T-helper 2 cell treated with Interferon-gamma antibody and Interleukin-4, amounts not matched to agents 5 μg/mL and 100 μg/mL, for 36 hours (primary cell): ENCODE data around the gene FOXP1.
"Not testable (repeated sequence)": the region's sequence is repeated elsewhere in the genome, so short reads cannot be mapped to it uniquely, and the experiment has no call there.

Experiments
- DNase-seq: peaks from one replicate; pipeline ENCODE4 v3.0.0; 2021; ENCODE audit warnings: low spot score
- H3K27ac Mint-ChIP-seq: one replicate; pipeline ENCODE4 v1.8.0; 2021; ENCODE audit warnings: mild to moderate bottlenecking, mixed read lengths
- H3K27me3 Mint-ChIP-seq: one replicate; pipeline ENCODE4 v1.8.0; 2021; ENCODE audit warnings: low read depth, mixed read lengths
- H3K36me3 Mint-ChIP-seq: one replicate; pipeline ENCODE4 v1.8.0; 2021; ENCODE audit warnings: low read depth, mixed read lengths
- H3K4me1 Mint-ChIP-seq: one replicate; pipeline ENCODE4 v1.8.0; 2021; ENCODE audit warnings: low read depth, mixed read lengths
- H3K4me3 Mint-ChIP-seq: one replicate; pipeline ENCODE4 v1.8.0; 2022; ENCODE audit warnings: mild to moderate bottlenecking, moderate library complexity, mixed read lengths
- H3K9me3 Mint-ChIP-seq: one replicate; pipeline ENCODE4 v1.8.0; 2021; ENCODE audit warnings: mixed read lengths

Gene FOXP1

DNA sequence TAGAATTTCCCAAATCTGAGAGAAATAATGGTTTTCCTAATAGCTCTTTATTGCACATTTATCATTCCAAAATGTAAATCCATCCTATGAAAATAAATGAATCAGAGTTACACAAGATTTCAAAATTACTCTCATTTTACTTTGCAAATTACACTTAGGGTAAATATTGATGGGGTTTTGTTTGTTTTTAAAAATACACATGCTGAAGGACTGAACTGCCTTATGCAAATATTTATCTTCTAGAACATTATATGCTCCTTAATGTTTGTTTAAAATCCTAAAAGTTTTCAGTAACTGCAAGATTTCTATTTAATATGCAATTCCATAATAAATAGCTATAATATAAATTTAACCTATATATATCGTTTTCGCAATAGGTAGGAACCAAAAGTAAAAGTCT lies 38.2 kb downstream of the FOXP1 start:
- Mint-ChIP-seq H3K4me1 (peaks cover 5% of the 10 kb centered on the region), H3K36me3 (no peaks in the 10 kb centered on the region), H3K9me3 (no peaks in the 10 kb centered on the region), H3K4me3 (no peak overlapping the region), H3K27me3 (no peaks in the 10 kb centered on the region), H3K27ac (no peak overlapping the region)
- no peak for DNase-seq

DNA sequence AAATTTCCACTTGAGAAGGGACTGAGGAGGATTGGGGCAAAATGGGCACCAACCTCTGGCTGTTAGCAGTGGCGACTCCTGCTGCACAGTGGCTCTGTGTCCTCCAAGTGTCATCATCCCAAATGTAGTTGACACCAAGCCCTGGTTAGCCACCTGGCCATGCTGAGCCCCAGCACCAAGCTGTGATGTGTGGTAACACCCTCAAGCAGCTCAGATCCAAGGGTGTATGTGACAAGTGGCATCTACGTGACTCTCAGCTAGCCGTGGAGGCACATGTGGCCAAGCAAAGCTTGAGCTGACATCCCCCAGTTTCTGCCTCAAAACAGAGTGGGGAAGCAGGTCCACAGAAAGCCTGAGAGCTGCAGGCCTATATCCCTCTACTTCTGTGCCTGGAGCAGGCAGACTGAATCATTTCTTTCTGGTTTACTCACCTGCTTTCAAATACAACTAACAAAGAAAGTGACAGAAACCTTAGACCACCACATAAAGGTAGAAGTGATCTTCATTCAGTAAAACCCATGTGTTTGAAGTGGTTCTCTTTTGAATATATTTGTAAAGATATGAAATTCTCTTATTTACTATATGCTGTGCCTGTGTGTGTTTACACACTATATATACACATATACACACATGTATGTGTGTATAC lies 40.0 kb downstream of the FOXP1 start:
- Mint-ChIP-seq H3K27ac (no peak overlapping the region), H3K27me3 (no peaks in the 10 kb centered on the region), H3K36me3 (no peaks in the 10 kb centered on the region), H3K4me3 (no peak overlapping the region), H3K9me3 (no peaks in the 10 kb centered on the region), H3K4me1 (peaks cover 6% of the 10 kb centered on the region)
- DNase-seq = no peak

DNA sequence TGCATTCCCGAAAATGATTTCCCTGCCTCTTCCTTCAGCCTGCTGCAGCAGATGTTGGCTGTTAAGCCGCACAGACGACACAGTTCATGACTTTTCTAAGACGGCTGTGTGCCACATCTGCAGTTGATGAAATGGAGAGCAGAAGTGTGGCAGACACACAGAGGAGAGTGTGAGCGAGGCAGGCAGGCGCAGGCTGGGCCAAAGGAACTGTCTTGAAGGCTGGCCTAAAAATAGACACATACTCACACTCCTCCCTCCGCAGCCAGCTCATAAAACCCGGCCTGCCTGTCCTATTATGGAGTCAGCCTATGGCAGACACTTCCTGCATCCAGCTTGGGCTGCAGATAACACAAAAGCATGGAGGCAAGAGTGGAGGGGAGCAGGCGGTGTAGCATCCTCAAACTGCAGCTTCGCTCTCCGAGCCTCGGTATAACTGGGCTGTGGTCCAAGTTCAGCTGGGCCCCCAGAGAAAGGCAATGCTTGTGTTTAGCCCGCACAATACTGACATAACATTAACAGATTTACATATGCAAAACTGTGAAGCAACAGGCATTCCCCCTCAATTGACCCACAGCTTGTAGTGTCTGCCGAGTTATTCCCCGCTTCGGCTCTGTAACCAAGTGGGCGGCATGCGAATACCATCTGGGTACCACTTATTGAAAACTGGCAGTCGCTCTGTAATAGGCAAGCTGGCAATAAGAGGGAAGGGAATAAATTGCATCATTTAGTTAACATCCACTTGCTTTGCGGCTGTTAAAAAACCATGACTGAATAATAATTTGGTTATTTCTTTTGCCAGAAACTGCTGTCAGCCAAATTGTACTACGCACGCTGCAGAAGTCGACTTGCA lies 40.8 kb downstream of the FOXP1 start:
- Mint-ChIP-seq H3K4me3 (no peak overlapping the region), H3K9me3 (no peaks in the 10 kb centered on the region), H3K36me3 (no peaks in the 10 kb centered on the region), H3K4me1 (peaks cover 7% of the 10 kb centered on the region), H3K27me3 (no peaks in the 10 kb centered on the region), H3K27ac (no peak overlapping the region)
- DNase-seq = no peak

GRCh38 chr3:71541313-71541712 lies 42.2 kb downstream of the FOXP1 start:
- no peak for DNase-seq
- Mint-ChIP-seq H3K36me3 (no peaks in the 10 kb centered on the region), H3K4me1 (peaks cover 12% of the 10 kb centered on the region), H3K4me3 (no peak overlapping the region), H3K9me3 (no peaks in the 10 kb centered on the region), H3K27me3 (no peaks in the 10 kb centered on the region), H3K27ac (no peak overlapping the region)

- Mint-ChIP-seq H3K27ac (no peak overlapping the region), H3K4me3 (no peak overlapping the region), H3K9me3 (no peaks in the 10 kb centered on the region), H3K36me3 (peaks cover 4% of the 10 kb centered on the region), H3K27me3 (no peaks in the 10 kb centered on the region), H3K4me1 (peaks cover 22% of the 10 kb centered on the region)
- no peak for DNase-seq
These were observed 46.3 kb downstream of the FOXP1 start for GRCh38 chr3:71537211-71537611.

DNA sequence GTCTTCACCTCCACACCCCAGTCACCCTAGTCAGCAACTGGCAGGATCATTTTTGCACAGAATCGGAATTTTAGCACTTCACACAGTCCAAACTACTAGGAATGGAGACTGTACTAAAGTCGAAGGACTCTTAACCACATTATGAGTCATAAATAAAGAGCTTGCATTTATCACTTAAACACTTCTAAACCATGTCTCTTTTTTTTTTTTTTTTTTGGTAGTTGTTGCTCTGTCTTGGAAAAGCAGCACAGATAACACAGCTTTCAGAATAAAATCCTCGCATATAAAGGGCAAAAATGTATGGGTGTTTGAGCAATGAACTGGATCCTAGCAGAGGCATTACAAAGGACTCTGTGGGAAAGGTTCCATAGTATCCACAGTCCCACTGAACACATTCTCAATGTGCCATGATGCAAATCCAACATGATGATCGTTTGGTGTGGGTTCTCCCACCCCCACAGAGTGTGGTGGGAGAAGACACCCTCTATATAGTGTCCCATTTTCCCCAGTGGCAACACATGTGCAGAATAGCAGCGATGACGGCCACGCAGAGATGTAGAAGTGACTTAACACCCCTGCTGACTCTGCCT lies 47.1 kb downstream of the FOXP1 start:
- peaks cover 22% of the 10 kb centered on the region for H3K4me1 Mint-ChIP-seq
- no peak overlapping the region for H3K27ac Mint-ChIP-seq
- no peak overlapping the region for H3K4me3 Mint-ChIP-seq
- peaks cover 7% of the 10 kb centered on the region for H3K36me3 Mint-ChIP-seq
- no peaks in the 10 kb centered on the region for H3K27me3 Mint-ChIP-seq
- no peaks in the 10 kb centered on the region for H3K9me3 Mint-ChIP-seq
- no peak for DNase-seq

- Mint-ChIP-seq H3K4me3 (no peak overlapping the region), H3K9me3 (no peaks in the 10 kb centered on the region), H3K27me3 (no peaks in the 10 kb centered on the region), H3K27ac (no peak overlapping the region), H3K36me3 (peaks cover 10% of the 10 kb centered on the region), H3K4me1 (peaks cover 34% of the 10 kb centered on the region)
- DNase-seq = no peak
These were observed 49.9 kb downstream of the FOXP1 start for GRCh38 chr3:71533588-71533987.

DNA sequence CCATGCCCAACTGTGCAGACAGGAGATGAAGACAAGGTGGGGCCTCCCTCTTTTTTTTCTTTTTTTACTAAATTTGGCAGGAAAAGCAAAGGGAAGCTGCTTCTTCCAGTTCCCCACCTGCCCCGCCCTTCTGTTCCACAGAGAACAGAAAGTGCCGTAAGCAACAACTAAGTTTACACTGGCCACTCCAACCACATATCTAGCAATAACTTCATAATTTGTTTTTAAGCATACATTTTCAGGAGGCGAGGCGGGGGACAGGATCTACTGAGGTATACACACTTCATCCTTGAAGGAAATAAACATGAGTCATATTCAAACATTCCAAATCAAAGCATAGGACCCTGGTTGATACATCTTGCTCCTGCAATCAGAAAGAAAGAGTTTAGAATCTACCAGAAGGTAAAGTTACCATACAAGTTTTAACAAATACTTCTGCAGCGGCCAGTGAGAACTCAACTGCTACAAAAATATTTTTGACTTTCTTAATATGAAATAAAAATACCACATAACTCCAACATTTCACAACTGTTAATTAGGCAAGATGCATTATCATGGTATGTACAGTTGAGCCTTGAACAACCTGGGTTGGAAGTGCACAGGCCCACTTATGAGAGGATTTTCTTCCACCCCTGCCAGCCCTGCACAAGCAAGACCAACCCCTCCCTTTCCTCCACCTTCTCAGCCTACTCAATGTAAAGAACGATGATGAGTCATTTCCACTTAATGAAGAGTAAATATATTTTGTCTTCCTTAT lies 50.7 kb downstream of the FOXP1 start:
- DNase-seq = no peak
- Mint-ChIP-seq H3K27ac (no peak overlapping the region), H3K4me1 (peaks cover 40% of the 10 kb centered on the region), H3K27me3 (no peaks in the 10 kb centered on the region), H3K9me3 (no peaks in the 10 kb centered on the region), H3K4me3 (no peak overlapping the region), H3K36me3 (peaks cover 10% of the 10 kb centered on the region)

GRCh38 chr3:71530903-71531530 lies 52.5 kb downstream of the FOXP1 start:
- peaks cover 36% of the 10 kb centered on the region for H3K4me1 Mint-ChIP-seq
- no peaks in the 10 kb centered on the region for H3K9me3 Mint-ChIP-seq
- no peak overlapping the region for H3K4me3 Mint-ChIP-seq
- peaks cover 12% of the 10 kb centered on the region for H3K36me3 Mint-ChIP-seq
- DNase-seq = no peak
- no peaks in the 10 kb centered on the region for H3K27me3 Mint-ChIP-seq
- no peak overlapping the region for H3K27ac Mint-ChIP-seq

DNA sequence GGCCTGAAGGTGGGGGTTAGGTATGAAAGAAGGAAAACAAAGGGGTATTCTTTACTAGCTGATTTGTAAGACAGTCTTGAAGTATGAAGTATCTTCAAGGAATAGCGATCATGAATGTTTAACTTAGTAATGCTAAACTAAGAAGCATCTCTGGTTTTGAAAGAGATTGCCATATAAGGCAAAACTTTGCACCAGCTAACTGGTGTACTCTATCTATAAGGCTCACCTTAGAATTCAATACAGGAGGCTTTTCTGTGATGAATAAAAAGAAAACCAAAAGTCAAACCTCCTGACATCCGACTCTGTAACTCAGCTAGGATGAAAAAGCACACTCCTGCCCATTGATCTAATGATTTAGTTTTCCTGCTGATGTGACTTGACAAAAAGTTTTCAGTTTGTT lies 54.7 kb downstream of the FOXP1 start:
- peaks cover 29% of the 10 kb centered on the region for H3K4me1 Mint-ChIP-seq
- H3K27me3 Mint-ChIP-seq = no peaks in the 10 kb centered on the region
- peak overlapping the region; percentile 23 for H3K4me3 Mint-ChIP-seq
- H3K9me3 Mint-ChIP-seq = no peaks in the 10 kb centered on the region
- no peak for DNase-seq
- H3K27ac Mint-ChIP-seq = no peak overlapping the region
- peaks cover 9% of the 10 kb centered on the region for H3K36me3 Mint-ChIP-seq

DNA sequence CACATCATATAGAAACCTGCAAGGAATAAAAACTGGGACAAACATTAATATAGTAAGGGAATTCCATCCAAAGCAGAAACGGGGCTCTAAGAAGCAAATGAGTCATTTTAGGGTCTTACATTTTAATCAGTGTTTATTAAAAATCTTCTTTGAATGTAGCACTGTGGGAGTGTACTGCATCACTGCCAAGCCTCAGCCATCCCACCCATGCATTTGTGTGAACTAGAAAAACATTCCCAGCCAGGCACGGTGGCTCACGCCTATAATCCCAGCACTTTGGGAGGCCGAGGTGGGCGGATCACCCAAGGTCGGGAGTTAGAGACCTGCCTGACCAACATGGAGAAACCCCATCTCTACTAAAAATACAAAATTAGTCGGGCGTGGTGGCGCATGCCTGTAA lies 57.1 kb downstream of the FOXP1 start:
- DNase-seq, H3K4me3 Mint-ChIP-seq, H3K36me3 Mint-ChIP-seq, H3K27ac Mint-ChIP-seq, H3K27me3 Mint-ChIP-seq, H3K9me3 Mint-ChIP-seq: not testable (repeated sequence)
- H3K4me1 Mint-ChIP-seq = peaks cover 24% of the 10 kb centered on the region

GRCh38 chr3:71525391-71525790 lies 58.1 kb downstream of the FOXP1 start:
- no peak overlapping the region for H3K4me3 Mint-ChIP-seq
- H3K36me3 Mint-ChIP-seq = peaks cover 6% of the 10 kb centered on the region
- H3K27ac Mint-ChIP-seq = no peak overlapping the region
- H3K27me3 Mint-ChIP-seq = no peaks in the 10 kb centered on the region
- H3K4me1 Mint-ChIP-seq = peaks cover 24% of the 10 kb centered on the region
- H3K9me3 Mint-ChIP-seq = no peaks in the 10 kb centered on the region
- no peak for DNase-seq

- H3K27ac Mint-ChIP-seq = no peak overlapping the region
- no peaks in the 10 kb centered on the region for H3K9me3 Mint-ChIP-seq
- H3K27me3 Mint-ChIP-seq = no peaks in the 10 kb centered on the region
- H3K36me3 Mint-ChIP-seq = peaks cover 3% of the 10 kb centered on the region
- no peak overlapping the region for H3K4me3 Mint-ChIP-seq
- H3K4me1 Mint-ChIP-seq = peaks cover 20% of the 10 kb centered on the region
- no peak for DNase-seq
These were observed 58.9 kb downstream of the FOXP1 start for GRCh38 chr3:71524672-71525071.
